HG03558 (cell line): Measurements from ENCODE around the gene CBR1.
A peak's percentile ranks its signal among the peaks of the same experiment; 100 is the strongest.
"Not testable (repeated sequence)": the region's sequence is repeated elsewhere in the genome, so short reads cannot be mapped to it uniquely, and the experiment has no call there.

Source experiments
- ATAC-seq: cut with Tn5 transposase; IDR thresholded peaks from one replicate; pipeline ENCODE4 v1.9.1; 2021; ENCODE audit warnings: moderate number of reproducible peaks; ENCODE audit not compliant: unreplicated experiment; ENCODE audit errors: extremely low read depth

Gene CBR1

DNA sequence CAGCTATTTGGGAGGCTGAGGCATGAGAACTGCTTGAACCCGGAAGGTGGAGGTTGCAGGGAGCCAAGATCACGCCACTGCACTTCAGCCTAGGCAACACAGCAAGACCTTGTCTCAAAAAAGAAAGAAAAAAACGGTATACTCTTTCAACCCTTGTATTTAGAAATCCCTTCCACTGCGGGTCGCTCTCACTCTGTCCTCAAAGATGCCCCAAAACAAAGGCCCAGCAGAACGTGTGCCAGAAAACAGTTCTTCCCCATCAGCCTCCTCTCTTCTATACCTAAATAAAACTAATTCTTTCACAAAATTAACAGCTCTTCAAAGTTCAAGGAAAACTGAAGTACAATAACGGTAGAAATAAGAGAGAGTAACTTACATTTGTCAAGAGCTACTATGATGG is 22.7 kb upstream of the CBR1 start:
- ATAC-seq, result no peak

DNA sequence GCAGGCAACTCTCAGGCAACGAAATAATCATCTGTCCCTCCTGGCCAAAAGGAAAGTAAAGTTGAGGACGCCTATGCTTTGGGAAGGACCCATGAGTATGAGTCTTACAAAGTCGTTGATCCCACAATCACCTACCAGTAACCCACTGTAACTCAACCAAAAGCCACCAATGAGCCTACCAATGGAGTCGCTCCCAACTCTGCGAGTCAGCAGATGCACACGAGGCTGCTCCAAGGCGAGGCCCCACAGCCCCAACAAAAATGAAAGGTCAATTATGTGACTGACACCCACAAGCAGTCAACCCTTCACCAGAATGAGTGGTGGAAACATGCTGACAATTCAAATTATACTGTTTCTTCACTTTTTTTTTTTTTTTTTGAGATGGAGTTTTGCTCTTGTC is 21.5 kb upstream of the CBR1 start:
- no peak for ATAC-seq

DNA sequence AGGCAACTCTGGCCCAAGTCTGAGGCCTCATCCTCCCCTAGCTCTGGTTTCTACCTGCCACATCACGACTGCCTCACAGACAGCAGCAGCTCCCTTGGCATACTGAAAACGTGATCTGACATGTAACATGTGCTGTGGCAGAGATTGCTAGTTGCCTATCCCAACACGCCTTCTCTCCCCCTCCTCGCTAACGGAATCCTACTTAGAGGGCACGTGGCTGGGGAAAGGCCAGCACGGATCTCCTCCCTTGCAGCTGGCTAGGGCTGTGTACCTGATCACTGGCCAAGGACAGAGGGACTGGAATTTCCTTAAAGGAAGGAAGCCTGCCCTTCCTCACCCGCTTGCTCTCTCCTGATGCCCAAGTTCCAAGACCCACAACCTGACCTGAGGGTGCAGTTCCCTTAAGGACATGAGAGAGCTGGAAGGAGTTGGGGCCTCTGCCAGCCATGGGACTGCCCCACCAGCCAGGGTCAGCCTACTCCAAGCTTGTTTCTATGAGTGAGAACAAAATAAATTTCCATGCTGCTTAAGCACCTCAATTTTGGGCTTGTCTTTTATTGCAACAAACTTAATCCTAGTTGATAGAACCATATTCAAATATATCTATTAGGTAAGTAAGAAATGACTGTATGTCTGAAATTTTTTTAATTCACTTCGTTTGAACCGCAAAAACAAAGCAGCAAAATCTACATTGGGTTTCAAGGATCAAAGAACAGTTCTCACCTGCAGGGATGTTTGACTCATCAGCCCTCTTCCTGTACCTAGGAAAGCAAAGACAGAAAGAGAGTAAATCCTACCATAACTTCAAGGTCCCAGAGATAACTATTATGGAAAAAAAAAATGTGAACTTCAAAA is 16.7 kb upstream of the CBR1 start:
- ATAC-seq, result no peak

GRCh38 chr21:36053715-36054062 is 16.1 kb upstream of the CBR1 start:
- ATAC-seq, result no peak

DNA sequence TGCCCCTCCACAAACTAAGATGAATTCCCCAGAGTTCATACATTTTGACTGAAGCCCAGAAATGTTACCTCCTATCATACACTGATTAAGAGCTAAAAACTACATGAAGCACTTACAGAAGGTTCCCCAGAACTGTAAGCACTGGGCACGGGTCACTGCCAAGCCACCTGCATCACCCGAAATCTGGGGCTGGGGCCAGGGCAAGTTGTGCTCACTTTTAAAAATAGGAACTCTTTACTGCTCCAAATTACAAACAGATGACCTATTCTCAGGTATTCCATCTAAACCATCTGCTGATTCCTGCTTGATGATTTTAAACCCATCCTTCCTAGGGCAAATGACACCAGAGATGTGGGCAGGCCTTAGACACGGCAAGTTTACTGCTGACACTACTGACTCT is 14.3 kb upstream of the CBR1 start:
- no peak for ATAC-seq

DNA sequence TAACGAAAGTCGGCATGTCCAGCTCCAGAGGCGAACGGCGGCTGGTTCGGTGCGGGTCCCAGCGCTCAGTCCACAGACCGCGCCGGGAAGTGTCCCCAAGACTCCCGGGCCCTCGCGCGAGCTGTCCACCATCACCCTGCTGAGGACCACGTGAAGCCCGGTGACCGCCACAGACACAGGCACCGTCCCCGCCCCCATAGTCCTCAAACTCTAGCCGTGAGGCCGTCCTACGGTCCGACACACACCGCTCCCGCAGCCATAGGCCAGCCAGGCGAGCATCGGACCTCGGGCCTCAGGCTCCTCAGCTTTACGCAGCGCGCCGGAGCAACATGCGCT is 10.0 kb upstream of the CBR1 start:
- peak; percentile 27 for ATAC-seq

DNA sequence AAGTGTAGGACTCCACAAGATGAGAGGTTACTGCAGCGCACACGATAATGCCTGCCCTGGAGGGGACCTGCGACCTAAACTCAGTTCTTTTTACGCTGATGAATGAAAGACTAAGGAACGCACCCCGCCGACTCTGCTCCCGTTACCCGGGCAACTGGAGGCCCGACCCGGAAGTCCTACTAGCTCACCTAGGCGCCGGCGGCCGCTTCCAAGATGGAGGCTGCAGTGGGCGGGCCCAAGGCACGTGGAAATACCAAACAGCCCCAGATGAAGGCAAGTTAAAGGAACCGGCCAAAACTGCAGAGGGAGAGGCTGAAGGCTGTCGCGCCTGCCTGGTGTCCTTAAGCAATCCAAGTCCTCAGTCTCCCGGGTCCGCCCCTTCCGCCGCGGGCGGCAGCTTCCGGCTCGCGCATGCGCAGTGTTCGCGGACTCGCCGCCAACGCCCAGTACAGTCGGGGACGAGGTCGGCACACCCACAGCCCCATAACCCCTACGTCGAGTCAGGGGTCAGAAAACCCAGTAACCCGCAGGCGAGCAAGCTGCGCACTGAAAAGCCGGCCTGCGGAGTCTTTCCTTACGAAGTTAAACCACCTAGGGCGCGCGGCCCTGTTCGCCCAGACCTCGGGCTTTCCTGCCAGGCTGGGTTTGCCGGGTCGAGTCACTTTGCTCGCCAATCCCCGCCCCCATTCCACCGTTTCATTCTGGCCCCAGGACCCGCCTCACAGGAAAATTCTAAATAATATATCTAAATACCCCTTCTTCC is 9.5 kb upstream of the CBR1 start, which contains the start of gene SETD4:
TSS of gene SETD4 (minus strand) at position 368 of the 763 bp plus-strand sequence. CDS start 1,638 bp downstream, outside the sequence.
- peak; percentile 63 for ATAC-seq

DNA sequence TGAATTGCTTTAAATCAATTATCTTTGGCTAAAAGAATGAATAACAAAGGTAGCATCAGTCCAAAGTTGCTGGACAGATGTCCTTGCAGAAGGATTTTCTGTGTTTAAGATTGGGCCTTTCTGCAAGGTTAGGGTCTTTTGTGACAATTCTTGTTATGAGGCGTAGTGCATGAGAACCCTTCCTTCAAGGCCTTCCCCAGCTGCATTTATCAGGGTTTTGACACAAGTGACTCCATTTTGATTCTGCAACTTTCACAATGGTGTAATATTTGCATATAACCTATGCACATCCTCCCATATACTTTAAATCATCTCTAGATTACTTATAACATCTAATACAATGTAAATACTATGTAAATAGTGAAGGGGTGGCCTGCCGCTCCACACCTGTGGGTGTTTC is 8.4 kb upstream of the CBR1 start:
- ATAC-seq, result no peak

DNA sequence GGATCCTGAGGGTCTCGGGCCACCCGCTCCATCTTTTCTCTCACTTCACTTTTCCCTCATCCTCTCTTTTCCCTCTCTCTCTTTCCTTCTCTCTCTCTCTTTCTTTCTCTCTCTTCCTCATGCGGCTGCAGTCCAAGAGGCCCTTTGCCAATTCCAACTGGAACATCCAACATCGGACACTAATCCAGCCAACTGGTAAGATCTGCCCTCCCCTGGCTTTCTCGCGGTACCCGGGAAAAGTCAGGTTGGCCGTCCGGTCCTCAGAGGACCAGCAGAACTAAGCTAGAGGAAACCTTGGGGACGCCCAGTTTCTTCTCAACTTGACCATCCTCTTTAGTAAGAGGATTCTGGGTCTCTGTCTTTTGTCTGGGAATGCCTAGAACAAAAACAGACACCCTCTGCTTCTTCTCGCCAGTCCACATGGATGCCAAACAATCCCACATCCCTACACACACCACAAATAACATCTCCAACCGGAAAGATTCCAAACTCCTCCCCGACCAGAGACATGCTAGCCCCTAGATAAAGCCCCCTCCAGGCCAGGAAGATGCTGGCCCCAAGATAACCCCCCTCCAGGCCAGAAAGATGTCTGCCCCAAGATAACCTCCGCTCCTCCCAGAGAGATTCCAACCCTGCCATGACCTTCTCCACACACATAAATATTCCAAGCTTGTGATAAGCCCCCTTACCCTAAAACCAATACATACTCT is 6.3 kb upstream of the CBR1 start:
- ATAC-seq, result no peak

DNA sequence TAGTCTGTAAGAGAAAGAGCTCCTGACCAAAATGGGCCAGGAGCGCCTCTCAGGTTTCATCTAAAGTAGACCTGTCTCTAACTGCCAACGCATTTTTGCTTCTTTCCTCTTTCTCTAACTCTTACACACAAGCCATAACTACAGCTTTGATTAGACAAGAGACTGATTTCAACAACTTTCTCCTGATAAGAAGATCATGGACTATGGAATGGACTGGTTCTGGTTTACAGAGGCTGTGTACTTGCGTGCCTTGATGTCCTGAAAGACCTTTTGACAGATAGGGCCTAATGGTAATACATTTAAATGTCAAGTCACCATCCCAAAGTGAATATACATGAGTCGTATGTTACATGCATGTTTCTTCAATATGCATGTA is 5.8 kb upstream of the CBR1 start:
- ATAC-seq, result no peak

DNA sequence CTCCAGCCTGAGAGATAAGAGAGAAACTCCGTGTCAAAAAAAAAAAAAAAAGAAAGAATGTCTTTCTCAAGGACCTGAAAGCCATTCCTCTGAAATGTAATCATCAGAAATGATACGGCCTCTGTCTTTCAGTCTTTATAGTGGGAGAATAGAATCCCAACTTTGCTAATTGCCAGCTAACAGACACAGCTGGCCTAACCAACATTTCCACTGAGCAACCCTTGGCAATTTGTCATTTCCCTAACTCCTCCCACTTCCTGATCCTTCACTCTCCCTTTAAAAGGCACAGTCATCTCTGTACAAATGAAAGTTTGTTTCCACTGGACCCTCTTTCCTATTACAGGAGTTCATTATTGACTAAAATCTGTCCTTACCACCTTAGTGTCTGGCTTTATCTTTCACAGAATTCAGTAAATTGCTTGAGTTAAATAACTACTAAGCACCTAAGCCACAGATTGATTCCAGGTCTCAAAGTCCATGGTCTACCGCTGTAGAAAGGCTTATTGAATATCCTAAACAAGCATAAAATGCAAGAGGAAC is 4.3 kb upstream of the CBR1 start:
- no peak for ATAC-seq

DNA sequence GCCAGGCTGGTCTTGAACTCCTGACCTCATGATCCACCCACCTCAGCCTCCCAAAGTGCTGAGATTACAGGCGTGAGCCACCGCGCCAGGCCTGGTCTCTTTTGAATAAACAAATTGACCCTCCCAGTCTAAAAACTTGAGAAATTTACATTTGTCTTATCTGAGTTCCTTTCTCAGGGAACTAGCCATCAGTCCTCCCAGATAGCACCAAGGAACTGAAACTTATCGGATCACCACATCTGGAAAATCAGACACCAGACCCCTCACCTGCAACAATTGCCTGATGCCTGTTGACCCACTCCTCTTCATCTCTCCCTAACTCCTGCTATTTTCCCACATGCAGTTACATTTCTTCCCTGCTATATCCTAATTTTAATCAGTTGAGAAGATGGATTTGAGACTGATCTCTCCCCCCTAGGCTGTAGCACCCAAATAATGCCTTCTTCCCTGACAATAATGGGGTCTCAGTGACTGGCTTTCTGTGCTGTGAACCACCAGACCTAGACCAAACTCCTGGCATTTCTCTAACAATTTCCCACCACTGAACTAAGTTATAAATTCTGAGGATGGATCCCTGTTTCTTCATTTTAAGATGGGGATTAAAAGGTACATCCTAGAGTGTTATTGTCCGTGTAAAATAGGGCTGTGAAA is 951 bp upstream of the CBR1 start:
- no peak for ATAC-seq

- no peak for ATAC-seq
Observed at GRCh38 chr21:36070999-36071398, 1.2 kb downstream of the CBR1 start.

- ATAC-seq, result no peak
Observed at GRCh38 chr21:36072453-36073162, 2.8 kb downstream of the CBR1 start.

GRCh38 chr21:36073181-36073580 is 3.4 kb downstream of the CBR1 start:
- no peak for ATAC-seq

DNA sequence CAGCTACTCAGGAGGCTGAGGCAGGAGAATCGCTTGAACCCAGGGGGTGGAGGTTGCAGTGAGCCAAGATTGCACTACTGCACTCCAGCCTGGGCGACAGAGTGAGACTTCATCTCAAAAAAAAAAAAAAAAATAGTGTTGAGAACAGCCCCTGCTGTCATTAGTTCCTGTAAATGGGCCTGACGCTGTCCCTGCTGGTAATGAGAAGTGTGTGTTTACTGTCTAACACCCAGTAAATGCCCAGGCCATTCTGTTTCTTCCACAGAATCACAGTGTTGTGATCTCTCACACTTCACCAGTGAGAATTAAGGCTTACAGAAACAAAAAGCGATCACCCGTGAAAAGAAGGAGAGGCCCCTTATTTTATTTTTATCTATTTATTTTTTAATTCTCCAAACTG is 4.1 kb downstream of the CBR1 start:
- not testable (repeated sequence) for ATAC-seq

- no peak for ATAC-seq
Observed at GRCh38 chr21:36075171-36075570, 5.3 kb downstream of the CBR1 start.

- ATAC-seq, result no peak
Observed at GRCh38 chr21:36075953-36076352, 6.1 kb downstream of the CBR1 start.

- no peak for ATAC-seq
Observed at GRCh38 chr21:36076878-36077655, 7.2 kb downstream of the CBR1 start.
